AG10803 (cell line): Measurements from ENCODE around the gene AQP12B.
"Not testable (repeated sequence)": the region's sequence is repeated elsewhere in the genome, so short reads cannot be mapped to it uniquely, and the experiment has no call there.

Experiments used
- DNase-seq: peaks from one replicate; pipeline ENCODE4 v3.0.0; 2010; ENCODE audit warnings: low read depth
- H3K4me3 ChIP-seq: 2 replicates; pipeline ENCODE4 v1.5.1; 2011; ENCODE audit warnings: mild to moderate bottlenecking, low read length, control low read depth
- CTCF ChIP-seq: conservative IDR thresholded peaks from 2 replicates; pipeline ENCODE4 v1.5.1; 2011; ENCODE audit warnings: mild to moderate bottlenecking, low read length, control low read depth, inconsistent platforms

AQP12B gene

DNA sequence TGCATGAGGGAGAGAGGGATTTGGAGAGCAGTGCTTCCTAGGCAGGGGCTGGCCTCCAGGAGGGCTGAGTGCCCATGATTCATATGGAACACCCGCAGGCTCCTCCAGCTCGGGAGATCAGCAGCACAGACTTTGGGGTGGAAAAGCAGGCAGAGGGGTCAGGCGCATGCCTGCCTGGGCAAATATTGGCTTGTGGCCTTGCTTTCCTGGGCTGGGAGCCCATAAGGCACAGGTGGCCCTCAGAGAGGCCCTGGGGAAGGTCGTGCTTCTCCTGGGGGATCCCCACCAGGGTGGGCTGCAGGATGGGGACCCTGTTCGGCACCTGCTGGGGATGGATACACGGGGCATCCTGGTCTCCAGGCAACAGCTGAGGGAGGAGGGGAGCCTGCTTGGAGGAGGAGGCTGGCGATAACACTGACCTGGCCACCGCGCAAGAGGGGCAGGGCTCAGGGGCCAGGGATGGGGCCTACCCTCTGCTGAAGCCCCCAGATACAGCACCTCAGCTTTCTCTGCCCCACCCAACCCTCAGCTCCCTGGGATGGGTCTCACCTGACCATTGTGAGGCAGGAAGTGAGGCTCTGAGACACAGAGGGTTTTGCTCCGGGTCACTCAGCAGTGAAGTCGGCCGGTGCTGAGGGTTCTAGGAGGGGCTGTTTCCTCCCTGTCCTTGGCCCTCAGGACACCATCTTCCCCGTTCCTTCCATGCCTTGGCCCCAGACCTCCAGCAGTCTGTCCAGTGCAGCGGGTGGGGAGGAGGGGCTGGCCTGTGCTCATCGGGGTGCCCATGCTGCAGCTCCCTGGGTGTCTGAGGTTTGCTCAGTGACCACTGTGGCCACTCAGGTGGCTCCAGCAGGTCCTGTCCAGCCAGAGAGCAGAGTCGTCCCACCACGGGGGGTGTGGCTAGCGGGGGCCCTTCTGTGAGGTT is 21.0 kb upstream of the AQP12B start:
- DNase-seq = no peak
- TF ChIP-seq CTCF = no peak
- H3K4me3 ChIP-seq = no peak overlapping the region

DNA sequence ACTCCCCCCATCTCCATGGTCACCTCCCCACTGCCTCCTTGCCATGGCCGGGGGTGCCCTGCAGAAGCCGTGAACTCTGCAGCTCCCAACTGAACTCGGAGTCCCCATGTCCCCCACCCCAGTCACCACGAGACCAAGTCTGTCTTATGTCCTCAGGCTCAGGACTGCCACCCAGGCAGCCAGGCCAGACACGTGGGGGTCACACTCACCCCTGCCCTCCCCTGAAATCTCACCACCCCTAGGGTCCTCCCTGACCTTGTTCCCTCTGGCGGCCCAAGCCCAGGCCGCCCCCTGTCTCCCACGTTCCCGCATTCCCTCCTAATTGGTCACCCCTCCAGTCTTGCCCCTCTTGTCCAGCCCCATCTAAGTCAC is 19.9 kb upstream of the AQP12B start:
- TF ChIP-seq CTCF = no peak
- no peak for DNase-seq
- H3K4me3 ChIP-seq = no peak overlapping the region

DNA sequence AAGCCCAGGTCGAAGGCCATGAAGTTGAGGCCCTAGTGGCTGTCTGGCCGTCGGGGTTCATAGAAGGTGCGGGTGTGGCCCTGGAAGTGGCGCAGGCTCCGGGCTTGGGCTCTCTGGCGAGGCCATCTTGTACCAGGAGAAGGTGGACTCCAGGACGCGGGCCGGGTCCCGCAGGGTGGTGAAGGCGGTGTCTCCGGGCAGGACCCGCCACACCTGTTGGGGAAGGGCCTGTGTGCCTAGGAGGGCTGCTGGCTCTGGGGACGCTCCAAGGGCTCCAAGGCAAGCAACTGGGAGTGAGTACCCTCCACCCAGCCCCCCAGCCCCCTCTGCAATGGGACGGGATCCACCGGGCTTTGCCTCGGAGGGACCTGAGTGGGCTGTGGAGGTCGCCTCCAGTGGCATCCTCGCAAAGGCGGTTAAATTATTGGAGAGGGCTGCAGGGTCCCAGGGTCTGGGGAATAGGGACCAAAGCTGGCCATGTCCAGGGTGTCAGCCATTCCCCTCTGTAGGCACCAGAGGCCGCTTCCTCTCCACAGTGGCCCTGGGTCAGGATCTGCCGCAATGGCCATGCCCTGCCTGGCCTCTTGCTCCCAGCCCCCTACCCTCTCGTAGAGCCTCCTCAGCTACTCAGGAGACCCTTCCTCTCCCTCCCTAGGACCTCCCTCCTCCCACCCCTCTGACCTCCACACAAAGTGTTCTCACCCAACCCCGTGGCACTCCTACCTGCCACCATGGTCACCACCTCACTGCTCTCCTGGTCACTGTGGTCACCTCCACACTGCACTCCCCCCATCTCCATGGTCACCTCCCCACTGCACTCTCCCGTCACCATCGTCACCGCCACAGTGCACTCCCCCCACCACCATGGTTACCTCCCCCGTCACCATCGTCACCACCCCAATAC is 19.3 kb upstream of the AQP12B start:
- DNase-seq = no peak
- no peak overlapping the region for H3K4me3 ChIP-seq
- no peak for TF ChIP-seq CTCF

GRCh38 chr2:240701091-240701735 is 18.5 kb upstream of the AQP12B start:
- no peak for DNase-seq
- H3K4me3 ChIP-seq = no peak overlapping the region
- TF ChIP-seq CTCF = no peak

- not testable (repeated sequence) for DNase-seq, H3K4me3 ChIP-seq
Observed at GRCh38 chr2:240700616-240701015, 17.9 kb upstream of the AQP12B start.

- H3K4me3 ChIP-seq, DNase-seq: not testable (repeated sequence)
Observed at GRCh38 chr2:240699835-240700234, 17.1 kb upstream of the AQP12B start.

DNA sequence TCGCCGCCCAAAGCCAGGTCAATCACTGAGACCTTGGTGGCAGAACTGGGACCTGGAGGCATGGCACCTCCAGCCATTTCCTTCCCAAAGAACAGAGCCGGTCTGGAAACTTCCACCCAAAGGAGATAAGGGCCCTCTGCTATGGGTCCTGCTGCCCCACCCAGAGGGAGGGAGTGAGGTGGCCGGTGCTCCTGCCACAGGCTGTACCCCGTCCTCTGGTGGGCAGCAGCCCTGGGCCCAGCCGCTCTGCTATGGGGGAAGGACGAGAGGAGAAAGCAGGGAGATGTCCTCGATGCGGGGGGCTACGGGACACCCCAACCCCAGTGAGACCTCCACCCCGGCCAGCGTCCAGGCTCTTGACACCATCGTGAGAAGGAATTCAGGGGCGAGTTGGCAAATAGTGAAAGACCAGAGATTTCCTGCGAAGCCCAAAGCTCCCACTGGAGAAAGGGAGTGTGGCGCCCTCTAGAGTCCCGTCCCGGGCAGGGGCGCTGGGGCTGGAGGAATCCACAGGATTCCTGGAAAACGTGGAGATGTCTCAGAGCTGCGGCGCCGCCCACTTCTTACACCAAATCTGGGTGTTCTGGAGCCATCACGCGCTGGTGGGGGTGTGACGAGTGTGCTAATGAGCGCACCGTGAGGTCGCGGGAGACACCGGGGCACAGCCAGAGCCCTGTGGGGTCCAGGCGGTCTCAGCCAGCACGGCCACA is 16.3 kb upstream of the AQP12B start:
- not testable (repeated sequence) for DNase-seq, H3K4me3 ChIP-seq

GRCh38 chr2:240696469-240696868 is 13.8 kb upstream of the AQP12B start:
- not testable (repeated sequence) for H3K4me3 ChIP-seq, DNase-seq

DNA sequence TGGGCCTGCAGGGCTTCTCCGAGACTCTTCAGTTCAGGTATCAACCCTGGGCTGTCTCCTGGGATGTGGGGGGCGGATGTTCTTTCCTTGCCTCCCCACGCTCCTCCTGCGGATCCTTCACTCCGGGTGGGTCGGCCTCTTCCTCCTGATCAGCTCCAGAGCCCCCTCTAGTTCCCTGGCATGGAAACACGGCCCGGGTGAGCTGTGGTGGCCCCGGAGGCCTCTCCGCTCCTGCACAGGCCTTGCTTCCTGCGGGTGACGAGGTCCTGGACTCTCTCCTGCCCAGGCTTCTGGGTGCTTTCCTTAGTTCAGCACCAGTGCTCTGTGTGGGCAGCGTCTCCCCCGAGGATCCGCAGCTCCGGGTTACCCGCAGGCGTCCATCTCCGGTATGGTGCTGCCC is 12.9 kb upstream of the AQP12B start:
- not testable (repeated sequence) for H3K4me3 ChIP-seq, DNase-seq

GRCh38 chr2:240694304-240694703 is 11.6 kb upstream of the AQP12B start:
- DNase-seq, H3K4me3 ChIP-seq: not testable (repeated sequence)

- not testable (repeated sequence) for H3K4me3 ChIP-seq, DNase-seq
Observed at GRCh38 chr2:240692583-240693561, 10.2 kb upstream of the AQP12B start.
